ENCODE measurements around the gene CLBA1.
"Not testable (repeated sequence)": the region's sequence is repeated elsewhere in the genome, so short reads cannot be mapped to it uniquely, and the experiment has no call there.

DNA sequence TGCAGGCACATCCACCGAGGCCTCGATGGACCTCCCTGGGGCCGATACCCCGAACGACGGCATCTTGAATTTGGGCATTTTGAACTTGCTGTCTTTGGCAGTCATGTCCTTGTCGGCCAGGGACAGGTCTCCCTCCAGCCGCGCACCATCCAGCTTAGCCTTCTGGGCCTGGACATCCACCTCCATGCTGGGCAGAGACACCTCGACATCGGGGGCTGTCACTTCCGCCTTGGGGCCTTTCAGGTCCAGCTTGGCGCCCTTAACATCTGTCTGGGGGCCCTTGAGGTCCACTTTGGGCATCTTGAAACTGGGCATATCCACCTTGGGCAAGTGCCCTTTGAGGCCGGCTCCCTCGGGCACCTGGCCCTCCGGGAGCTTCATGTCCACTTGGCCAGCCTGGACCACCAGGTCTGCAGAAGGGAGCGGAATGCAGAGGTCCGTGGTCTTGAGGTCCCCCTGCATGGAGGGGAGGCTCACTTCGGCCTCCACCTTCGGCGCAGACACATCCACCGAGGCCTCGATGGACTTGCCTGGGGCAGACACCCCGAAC lies 36.1 kb upstream of the CLBA1 start:
- not testable (repeated sequence) for TF ChIP-seq CTCF, POLR2A (IDR thresholded peaks at IDR 0.05)
